Endothelial cell of umbilical vein (primary cell): ENCODE results near the gene ICAM1. TPM values are rescaled to one million over a fixed set of nuclear protein-coding genes. Genes with fewer than 3 reads are reported as not detected.

Experiments used
- BruUV-seq: library from RNA; stranded (reverse); fragments of 400-500 nt; replicated peaks from 2 replicates; lab custom pipeline; 2021; lab: Mats Ljungman, UMichigan
- CTCF ChIA-PET: fragments of 300-600, 350-600 bp; sonication (Branson Sonifier 250); formaldehyde crosslinking; loops from one replicate; lab custom pipeline; 2021; ENCODE audit warnings: antibody characterized with exemption, inconsistent platforms; lab: Charles Lee
- POLR2A ChIA-PET: fragments of 300-600, 350-600 bp; sonication (Branson Sonifier 250); formaldehyde crosslinking; loops from one replicate; lab custom pipeline; 2021; ENCODE audit warnings: antibody characterized with exemption, inconsistent platforms; lab: Charles Lee
- DNase-seq: peaks from one replicate; pipeline ENCODE4 v3.0.0-alpha.2; 2011; ENCODE audit warnings: low read depth, low spot score
- FAIRE-seq: peaks from 2 replicates; lab custom pipeline; 2011; peaks lifted over from hg19 to GRCh38; lab: Jason Lieb, UNC
- H2AFZ ChIP-seq: 2 replicates; pipeline ENCODE4 v1.6.0; 2012; ENCODE audit warnings: low read depth, low read length, control low read depth, inconsistent platforms
- H3K27ac ChIP-seq: 2 replicates; pipeline ENCODE4 v1.5.1; 2011; ENCODE audit warnings: low read depth, mild to moderate bottlenecking, control low read depth, low read length, moderate library complexity; ENCODE audit not compliant: insufficient read depth
- H3K27me3 ChIP-seq, 2 experiments: 2 replicates each; pipeline versions ENCODE4 v1.6.0 to v1.6.1; 2011; ENCODE audit warnings: low read length in 2 of 2, mixed read lengths in 1 of 2; ENCODE audit not compliant: control insufficient read depth in 2 of 2, insufficient read depth in 2 of 2
- H3K36me3 ChIP-seq, 2 experiments: 2 replicates in 1 of 2; 3 replicates in 1 of 2; pipeline ENCODE4 v1.5.1; 2011; ENCODE audit warnings: low read length in 2 of 2, mild to moderate bottlenecking in 1 of 2, moderate library complexity in 1 of 2; ENCODE audit not compliant: control insufficient read depth in 2 of 2, insufficient read depth in 2 of 2; ENCODE audit errors: extremely low read depth in 1 of 2
- H3K4me1 ChIP-seq: 3 replicates; pipeline ENCODE4 v1.5.1; 2011; ENCODE audit warnings: mild to moderate bottlenecking, low read length; ENCODE audit not compliant: control insufficient read depth, insufficient read depth; ENCODE audit errors: extremely low read depth
- H3K4me2 ChIP-seq: 2 replicates; pipeline ENCODE4 v1.6.1; 2011; ENCODE audit warnings: low read length, control low read depth, mixed read lengths; ENCODE audit not compliant: insufficient read depth
- H3K4me3 ChIP-seq, 3 experiments: fragments of 200-600 bp in 1 of 3; sonication (generic), shearing (Covaris generic) in 1 of 3; replicated peaks in 1 of 3; 2 replicates each; pipeline ENCODE4 v1.5.1; 2011 to 2016; ENCODE audit warnings: control low read depth in 3 of 3, low read length in 3 of 3, mild to moderate bottlenecking in 2 of 3, inconsistent platforms in 1 of 3, low read depth in 1 of 3, moderate library complexity in 1 of 3; ENCODE audit not compliant: insufficient read depth in 1 of 3
- H3K79me2 ChIP-seq: 2 replicates; pipeline ENCODE4 v1.6.0; 2012; ENCODE audit warnings: low read length, inconsistent platforms; ENCODE audit not compliant: control insufficient read depth, insufficient read depth
- H3K9ac ChIP-seq: replicated peaks from 2 replicates; pipeline ENCODE3; 2011; ENCODE audit warnings: low read length, control low read depth; ENCODE audit not compliant: insufficient read depth; ENCODE audit errors: extremely low read depth
- H3K9me1 ChIP-seq: replicated peaks from 3 replicates; pipeline ENCODE4 v1.6.0; 2011; ENCODE audit warnings: mild to moderate bottlenecking, low read length; ENCODE audit not compliant: control insufficient read depth, insufficient read depth; ENCODE audit errors: extremely low read depth
- H3K9me3 ChIP-seq: replicated peaks from 2 replicates; pipeline ENCODE4 v1.5.1; 2012; ENCODE audit warnings: low read length, inconsistent platforms; ENCODE audit not compliant: control insufficient read depth, insufficient read depth
- H4K20me1 ChIP-seq: replicated peaks from 2 replicates; pipeline ENCODE3; 2011; ENCODE audit warnings: mild to moderate bottlenecking, low read length; ENCODE audit not compliant: control insufficient read depth, insufficient read depth; ENCODE audit errors: extremely low read depth
- EZH2 ChIP-seq: IDR thresholded peaks from 2 replicates; pipeline ENCODE4 v1.6.1; 2012; ENCODE audit warnings: borderline replicate concordance, low read depth, mild to moderate bottlenecking, moderate library complexity, low read length, inconsistent platforms; ENCODE audit not compliant: severe bottlenecking
- FOS ChIP-seq: IDR thresholded peaks from 2 replicates; pipeline ENCODE4 v1.6.1; 2011; ENCODE audit warnings: mild to moderate bottlenecking, low read length, moderate library complexity, borderline replicate concordance; ENCODE audit not compliant: insufficient read depth
- GATA2 ChIP-seq: IDR thresholded peaks from 2 replicates; pipeline ENCODE4 v1.7.0; 2011; ENCODE audit warnings: low read depth, mild to moderate bottlenecking, moderate library complexity, mixed read lengths, low read length; ENCODE audit not compliant: insufficient read length, insufficient read depth
- JUN ChIP-seq: IDR thresholded peaks from 2 replicates; pipeline ENCODE4 v1.6.1; 2011; ENCODE audit warnings: borderline replicate concordance, low read depth; ENCODE audit not compliant: insufficient read length, insufficient read depth
- MAX ChIP-seq: IDR thresholded peaks from 2 replicates; pipeline ENCODE4 v1.6.1; 2011; ENCODE audit not compliant: insufficient read depth, insufficient read length
- MYC ChIP-seq: IDR thresholded peaks from one replicate; pipeline ENCODE4 v1.6.1; 2011; ENCODE audit warnings: mild to moderate bottlenecking, low read depth, low read length
- POLR2A ChIP-seq: IDR thresholded peaks from 2 replicates; pipeline ENCODE4 v1.6.1; 2012; ENCODE audit warnings: low read depth, mild to moderate bottlenecking, control low read depth, low read length
- POLR2AphosphoS5 ChIP-seq: IDR thresholded peaks from 2 replicates; pipeline ENCODE4 v1.6.1; 2012; ENCODE audit warnings: low read depth, mild to moderate bottlenecking, control low read depth, low read length, moderate library complexity; ENCODE audit not compliant: insufficient read depth
- dilution Hi-C: fragments of 300-500 bp; cut with MboI; formaldehyde crosslinking; loops from one replicate; pipeline ENCODE4 v1.15.0; 2019; ENCODE audit warnings: low sequenced_read_pairs; ENCODE audit not compliant: extremely low pct_ligation_motif_present
- intact Hi-C: fragments of 100-400 bp; cut with micrococcal nuclease; formaldehyde crosslinking; loops from one replicate; pipeline ENCODE4 v1.10.0; 2022
- polyA plus RNA-seq, 4 experiments: library from polyadenylated mRNA; depleted of rRNA in 3 of 4; stranded (reverse) in 3 of 4; unstranded in 1 of 4; fragments of >200 nt; gene quantifications; 2 replicates each; pipeline versions ENCODE4 v1.2.1 to v1.2.3, GENCODE V29; 2011 to 2012; ENCODE audit warnings: missing spikeins in 1 of 4
- total RNA-seq: library from RNA; stranded (reverse); gene quantifications from 2 replicates; pipeline ENCODE4 v1.2.3, GENCODE V29; 2021
- TF ChIP-seq, protein P1 (sequence below), 2 donors: IDR thresholded peaks; 1 replicate in 1 of 2; 2 replicates in 1 of 2; pipeline ENCODE4 v1.5.1; 2011; ENCODE audit warnings: low read length in 2 of 2, mild to moderate bottlenecking in 2 of 2, moderate library complexity in 2 of 2, control low read depth in 1 of 2, inconsistent platforms in 1 of 2, low read depth in 1 of 2; ENCODE audit not compliant: insufficient read depth in 1 of 2; ENCODE audit errors: extremely low read depth in 1 of 2

ICAM1 gene
- total and polyA plus RNA-seq, 2 donors (not counting 3 experiments of a cell fraction or from before 2014, with no cell fraction given): 20.5 to 30.4 TPM

- no peak for TF ChIP-seq POLR2AphosphoS5
- no peak for TF ChIP-seq EZH2
- TF ChIP-seq POLR2A: no peak
- TF ChIP-seq JUN: no peak
- TF ChIP-seq GATA2: no peak
- TF ChIP-seq MYC: no peak
- TF ChIP-seq MAX: no peak
- TF ChIP-seq FOS: no peak
- TF ChIP-seq, protein P1, sequence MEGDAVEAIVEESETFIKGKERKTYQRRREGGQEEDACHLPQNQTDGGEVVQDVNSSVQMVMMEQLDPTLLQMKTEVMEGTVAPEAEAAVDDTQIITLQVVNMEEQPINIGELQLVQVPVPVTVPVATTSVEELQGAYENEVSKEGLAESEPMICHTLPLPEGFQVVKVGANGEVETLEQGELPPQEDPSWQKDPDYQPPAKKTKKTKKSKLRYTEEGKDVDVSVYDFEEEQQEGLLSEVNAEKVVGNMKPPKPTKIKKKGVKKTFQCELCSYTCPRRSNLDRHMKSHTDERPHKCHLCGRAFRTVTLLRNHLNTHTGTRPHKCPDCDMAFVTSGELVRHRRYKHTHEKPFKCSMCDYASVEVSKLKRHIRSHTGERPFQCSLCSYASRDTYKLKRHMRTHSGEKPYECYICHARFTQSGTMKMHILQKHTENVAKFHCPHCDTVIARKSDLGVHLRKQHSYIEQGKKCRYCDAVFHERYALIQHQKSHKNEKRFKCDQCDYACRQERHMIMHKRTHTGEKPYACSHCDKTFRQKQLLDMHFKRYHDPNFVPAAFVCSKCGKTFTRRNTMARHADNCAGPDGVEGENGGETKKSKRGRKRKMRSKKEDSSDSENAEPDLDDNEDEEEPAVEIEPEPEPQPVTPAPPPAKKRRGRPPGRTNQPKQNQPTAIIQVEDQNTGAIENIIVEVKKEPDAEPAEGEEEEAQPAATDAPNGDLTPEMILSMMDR (IDR thresholded peaks at IDR 0.05; ENCODE audit: extremely low read depth in 1 of 2, insufficient read depth in 1 of 2, low read depth in 1 of 2, low read length in 2 of 2): no peak
- FAIRE-seq: no peak
- no peak for DNase-seq
- ChIA-PET CTCF (interaction anchor here (0.6 to 1.6 kb wide), 3 partner anchors 41 to 208 kb away, joined by 3 read pairs; no protein-coding TSS in a partner anchor), POLR2A (interaction anchor here (0.6 to 1.2 kb wide), 2 partner anchors 10 to 29 kb away, joined by 3 to 4 read pairs; partner anchors contain the start of gene ICAM1)
- dilution Hi-C loops (no loop called here), intact Hi-C loops (no loop called here)
- Histone ChIP-seq H3K4me1 (peaks cover 3% of the 10 kb centered on the region), H3K79me2 (no peaks in the 10 kb centered on the region), H2AFZ (peak overlapping the region; percentile 28), H4K20me1 (no peaks in the 10 kb centered on the region), H3K27me3 (peaks cover 12 to 15% of the 10 kb centered on the region in 2 experiments), H3K9ac (no peak overlapping the region), H3K9me3 (no peaks in the 10 kb centered on the region), H3K4me2 (no peak overlapping the region), H3K36me3 (no peaks in the 10 kb centered on the region), H3K4me3 (no peak overlapping the region), H3K27ac (no peak overlapping the region), H3K9me1 (no peaks in the 10 kb centered on the region)
- no TSS peak for BruUV-seq
Measured at GRCh38 chr19:10299545-10300458, 28.9 kb downstream of the ICAM1 start.
